Heart left ventricle (tissue), 16 donors: ENCODE measurements around the gene TTC17. TPM values are rescaled to one million over a fixed set of nuclear protein-coding genes. Genes with fewer than 3 reads are reported as not detected.

Experiments used
- ATAC-seq, 4 donors: fragments of 200-7000 bp; cut with Tn5 transposase; one replicate each; pipeline ENCODE4 v1.9.1; 2020 to 2022; ENCODE audit warnings: moderate library complexity in 4 of 4, mild to moderate bottlenecking in 3 of 4, moderate number of reproducible peaks in 1 of 4
- DNase-seq, 5 donors: peaks; one replicate each; pipeline ENCODE4 v3.0.0-alpha.2; 2020
- H3K27ac ChIP-seq, 12 donors: fragments of 200-600 bp; sonication (generic) in 4 of 12; one replicate each; pipeline versions ENCODE4 v1.5.0 to v1.8.0; 2016 to 2022; ENCODE audit warnings: mild to moderate bottlenecking in 2 of 12
- H3K27me3 ChIP-seq, 9 donors: fragments of 200-600 bp; sonication (generic) in 2 of 9; one replicate each; pipeline versions ENCODE4 v1.5.1 to v1.8.0; 2016 to 2022; ENCODE audit warnings: mild to moderate bottlenecking in 3 of 9
- H3K36me3 ChIP-seq, 9 donors: fragments of 200-600 bp; sonication (generic) in 2 of 9; one replicate each; pipeline versions ENCODE4 v1.5.0 to v1.8.0; 2018 to 2022; ENCODE audit warnings: mild to moderate bottlenecking in 2 of 9
- H3K4me1 ChIP-seq, 12 donors: fragments of 200-600 bp; sonication (generic) in 4 of 12; one replicate each; pipeline versions ENCODE4 v1.5.0 to v1.8.0; 2016 to 2022; ENCODE audit warnings: mild to moderate bottlenecking in 3 of 12
- H3K4me3 ChIP-seq, 12 donors: fragments of 200-600 bp; sonication (generic) in 4 of 12; one replicate each; pipeline versions ENCODE4 v1.5.0 to v1.8.0; 2017 to 2022; ENCODE audit warnings: mild to moderate bottlenecking in 9 of 12, moderate library complexity in 4 of 12
- H3K9me3 ChIP-seq, 12 donors: fragments of 200-600 bp; sonication (generic) in 4 of 12; one replicate each; pipeline versions ENCODE4 v1.5.0 to v1.8.0; 2016 to 2022; ENCODE audit warnings: mild to moderate bottlenecking in 1 of 12
- CTCF ChIP-seq, 12 donors: fragments of 200-600 bp; sonication (generic) in 4 of 12; IDR thresholded peaks; one replicate each; pipeline versions ENCODE4 v1.5.0 to v1.8.0; 2018 to 2022; ENCODE audit warnings: antibody characterized with exemption in 12 of 12, mild to moderate bottlenecking in 5 of 12
- POLR2A ChIP-seq, 2 donors: fragments of 450-650 bp; IDR thresholded peaks; one replicate each; pipeline ENCODE4 v1.6.1; 2017; ENCODE audit warnings: antibody characterized with exemption in 2 of 2, mild to moderate bottlenecking in 2 of 2, moderate library complexity in 2 of 2
- WGBS, 4 donors: extraction: QIAGEN DNeasy Blood & Tissue Kit in 2 of 4; methylation state at CpG; one replicate each; pipeline versions ENCODE4 v1.1.5 to v1.1.7; 2013 to 2018; 5-methylcytosine and 5-hydroxymethylcytosine counted together
- intact Hi-C, 10 donors: fragments of 100-400 bp; cut with DNase I; formaldehyde crosslinking; loops; one replicate each; pipeline versions ENCODE4 v1.11.1 to v1.14.2; 2022
- polyA plus RNA-seq, 2 donors: library from polyadenylated mRNA; stranded (reverse); fragments of 200-250 nt; gene quantifications; one replicate each; pipeline ENCODE4 v1.2.3, GENCODE V29; 2013
- total RNA-seq, 9 donors: library from RNA; depleted of rRNA in 2 of 9; stranded (reverse); fragments of >200 nt in 2 of 9; fragmentation: NEBNext Ultra II Directional in 3 of 9; extraction: Animal tissue kit (Norgen Biotek cat#: 25700) in 3 of 9; gene quantifications; one replicate each; pipeline versions ENCODE4 v1.1.0 to v1.2.4, GENCODE V29; 2016 to 2023
- donor health status: ischemic (EF 13 %, LVEDD 7.1; RV severe dilation, severe dysfunction).
- donor health status: healthy with polysubstance abuse.
- donor health status: DM: no; HTN: yes; CAD: no.
- donor health status: DM: no; HTN: no; CAD: no.
- donor health status: ischemic (EF 25% LVEDD 6.9; RV normal size, moderate dysfunction).
- donor health status: ischemic (EF 25% LVEDD 5.7; RV mildly dilated, moderate dysfunction).
- donor health status: healthy.
- donor health status: DM: yes; HTN: yes; CAD: no.
- donor health status: ischemic (EF 35%, LVEDD 5.7; RV mildly dilated, moderate dysfunction).
- donor health status: nonischemic (EF 11% LVEDD 7.7; RV severe dilation, severe dysfunction).
- donor health status: DM: yes; HTN: yes; CAD: no.
- donor health status: PGD.
- donor health status: ischemic (EF 29% LVEDD 5.4; RV normal size, mild dysfunction).
- donor health status: nonischemic (EF 23%, LVEDD 6.1; RV moderate dilation, normal function).

Gene TTC17
- total and polyA plus RNA-seq, 11 donors = 20.9 to 43.9 (median 30.2) TPM

GRCh38 chr11:43532041-43532440 is 173.3 kb downstream of the TTC17 start:
- WGBS, 4 donors = 93 to 98% (median 94%) methylated on average over 5 of the region's 5 CpGs
- intact Hi-C loops = no loop called here
- no peak for TF ChIP-seq CTCF (IDR thresholded peaks at IDR 0.05)
- TF ChIP-seq POLR2A (IDR thresholded peaks at IDR 0.05) = no peak
- ATAC-seq = no peak
- H3K4me3 ChIP-seq = no peak overlapping the region
- H3K27ac ChIP-seq = no peak overlapping the region
- H3K27me3 ChIP-seq = peaks cover 0 to 14% (median 3%) of the 10 kb centered on the region in 9 donors
- H3K36me3 ChIP-seq = no peaks in the 10 kb centered on the region
- no peak for DNase-seq
- peaks cover 0 to 5% (median 0%) of the 10 kb centered on the region in 12 donors for H3K9me3 ChIP-seq
- no peaks in the 10 kb centered on the region for H3K4me1 ChIP-seq

GRCh38 chr11:43537833-43538615 is 179.3 kb downstream of the TTC17 start:
- no peaks in the 10 kb centered on the region for H3K4me1 ChIP-seq
- no peaks in the 10 kb centered on the region for H3K36me3 ChIP-seq
- TF ChIP-seq POLR2A (IDR thresholded peaks at IDR 0.05) (no peak), CTCF (IDR thresholded peaks at IDR 0.05) (no peak)
- peaks cover 0 to 9% (median 0%) of the 10 kb centered on the region in 12 donors for H3K9me3 ChIP-seq
- H3K27ac ChIP-seq = no peak overlapping the region
- WGBS, 4 donors = 18 to 28% (median 24%) methylated on average over 14 of the region's 14 CpGs
- intact Hi-C loops = no loop called here
- H3K27me3 ChIP-seq = peaks cover 0 to 39% (median 10%) of the 10 kb centered on the region in 9 donors
- ATAC-seq (no peak), DNase-seq (no peak)
- no peak overlapping the region for H3K4me3 ChIP-seq

- peaks cover 2 to 37% (median 13%) of the 10 kb centered on the region in 9 donors for H3K27me3 ChIP-seq
- WGBS, 4 donors = 75 to 90% (median 83%) methylated on average over 2 of the region's 2 CpGs
- no peaks in the 10 kb centered on the region for H3K4me1 ChIP-seq
- H3K27ac ChIP-seq = no peak overlapping the region
- H3K9me3 ChIP-seq = peaks cover 0 to 9% (median 0%) of the 10 kb centered on the region in 12 donors
- no peak for TF ChIP-seq CTCF (IDR thresholded peaks at IDR 0.05)
- no peak for TF ChIP-seq POLR2A (IDR thresholded peaks at IDR 0.05)
- no peak for ATAC-seq
- H3K4me3 ChIP-seq = no peak overlapping the region
- DNase-seq = no peak
- intact Hi-C loops = no loop called here
- H3K36me3 ChIP-seq = no peaks in the 10 kb centered on the region
These were observed 183.3 kb downstream of the TTC17 start for GRCh38 chr11:43541993-43542392.

- no peak overlapping the region for H3K4me3 ChIP-seq
- DNase-seq = no peak
- H3K4me1 ChIP-seq = peaks cover 0 to 10% (median 0%) of the 10 kb centered on the region in 12 donors
- intact Hi-C loops = no loop called here
- ATAC-seq = no peak
- H3K36me3 ChIP-seq = no peaks in the 10 kb centered on the region
- 59 to 64% (median 61%) methylated on average over 7 of the region's 7 CpGs for WGBS, 4 donors
- H3K27me3 ChIP-seq = peaks cover 6 to 39% (median 23%) of the 10 kb centered on the region in 9 donors
- TF ChIP-seq CTCF (IDR thresholded peaks at IDR 0.05) (no peak), POLR2A (IDR thresholded peaks at IDR 0.05) (no peak)
- no peak overlapping the region for H3K27ac ChIP-seq
- H3K9me3 ChIP-seq = peaks cover 0 to 9% (median 0%) of the 10 kb centered on the region in 12 donors
These were observed 184.3 kb downstream of the TTC17 start for GRCh38 chr11:43542750-43543712.
